GM12878 (cell line): ENCODE results near the gene DPF3. TPM values are rescaled to one million over a fixed set of nuclear protein-coding genes. Genes with fewer than 3 reads are reported as not detected.

Experiments used
- ATAC-seq: fragments of 200-7000 bp; cut with Tn5 transposase; 3 replicates; pipeline ENCODE4 v1.9.1; 2020; ENCODE audit warnings: mild to moderate bottlenecking, moderate library complexity
- BruUV-seq: library from RNA; stranded (reverse); fragments of 400-500 nt; replicated peaks from 2 replicates; lab custom pipeline; 2021; lab: Mats Ljungman, UMichigan
- CTCF ChIA-PET: fragments of 300-600 bp; sonication (Branson Sonifier 250); formaldehyde crosslinking; extraction: SDS; loops from one replicate; lab custom pipeline; 2021; ENCODE audit warnings: inconsistent platforms; lab: Yijun Ruan, JAX
- POLR2A ChIA-PET: fragments of 350-600 bp; formaldehyde crosslinking; extraction: SDS; loops from one replicate; lab custom pipeline; 2021; ENCODE audit warnings: inconsistent platforms; lab: Charles Lee
- RAD21 ChIA-PET: fragments of 300-600 bp; sonication (Branson Sonifier 250); formaldehyde crosslinking; loops from one replicate; lab custom pipeline; 2023; ENCODE audit warnings: antibody characterized with exemption; ENCODE audit not compliant: unreplicated experiment; lab: Charles Lee
- SMC1A ChIA-PET: fragments of 300-600 bp; sonication (Branson Sonifier 250); formaldehyde crosslinking; loops from one replicate; lab custom pipeline; 2023; ENCODE audit not compliant: unreplicated experiment, uncharacterized antibody; lab: Charles Lee
- DNase-seq: peaks from one replicate; pipeline ENCODE4 v3.0.0-alpha.2; 2011; ENCODE audit warnings: low read depth, low spot score
- FAIRE-seq: peaks from 3 replicates; lab custom pipeline; 2011; peaks lifted over from hg19 to GRCh38; lab: Jason Lieb, UNC
- H2AFZ ChIP-seq: 2 replicates; pipeline ENCODE4 v1.6.0; 2011; ENCODE audit warnings: low read depth, low read length, control low read depth; ENCODE audit not compliant: control insufficient read depth
- H3K27ac ChIP-seq: 2 replicates; pipeline ENCODE4 v1.5.1; 2011; ENCODE audit warnings: control low read depth; ENCODE audit not compliant: control insufficient read depth, insufficient read depth
- H3K27me3 ChIP-seq, 2 experiments: replicated peaks in 1 of 2; 2 replicates each; pipeline versions ENCODE4 v1.6.0 to v1.6.1; 2011; ENCODE audit warnings: low read length in 1 of 2; ENCODE audit not compliant: control insufficient read depth in 2 of 2, insufficient read depth in 2 of 2
- H3K36me3 ChIP-seq, 2 experiments: 2 replicates each; pipeline ENCODE4 v1.5.1; 2011; ENCODE audit warnings: low read length in 1 of 2; ENCODE audit not compliant: control insufficient read depth in 2 of 2, insufficient read depth in 2 of 2
- H3K4me1 ChIP-seq: 2 replicates; pipeline ENCODE4 v1.6.1; 2011; ENCODE audit warnings: mild to moderate bottlenecking, low read length, moderate library complexity, mixed read lengths; ENCODE audit not compliant: control insufficient read depth, insufficient read depth
- H3K4me2 ChIP-seq: 2 replicates; pipeline ENCODE4 v1.6.0; 2011; ENCODE audit warnings: control low read depth; ENCODE audit not compliant: control insufficient read depth, insufficient read depth
- H3K4me3 ChIP-seq: fragments of 200-600 bp; sonication (generic); 2 replicates; pipeline ENCODE4 v1.5.1; 2016
- H3K79me2 ChIP-seq: 2 replicates; pipeline ENCODE4 v1.6.0; 2011; ENCODE audit warnings: low read length; ENCODE audit not compliant: control insufficient read depth, insufficient read depth
- H3K9ac ChIP-seq: 2 replicates; pipeline ENCODE4 v1.8.0; 2011; ENCODE audit warnings: low read length, control low read depth, mixed read lengths; ENCODE audit not compliant: control insufficient read depth, insufficient read depth
- H3K9me3 ChIP-seq: replicated peaks from 3 replicates; pipeline ENCODE4 v1.5.1; 2011; ENCODE audit warnings: mild to moderate bottlenecking, low read length; ENCODE audit not compliant: control insufficient read depth, insufficient read depth
- H4K20me1 ChIP-seq: 2 replicates; pipeline ENCODE4 v1.6.0; 2011; ENCODE audit not compliant: control insufficient read depth, insufficient read depth
- BCL3 ChIP-seq: IDR thresholded peaks from 2 replicates; pipeline ENCODE4 v1.6.1; 2011; ENCODE audit warnings: borderline replicate concordance, low read depth, mild to moderate bottlenecking, moderate library complexity, low read length; ENCODE audit not compliant: insufficient read depth, poor library complexity, severe bottlenecking
- CREM ChIP-seq: IDR thresholded peaks from 2 replicates; pipeline ENCODE4 v1.6.1; 2014; ENCODE audit warnings: antibody characterized with exemption, low read depth
- FOS ChIP-seq: IDR thresholded peaks from 3 replicates; pipeline ENCODE4 v1.6.1; 2011; ENCODE audit warnings: borderline replicate concordance; ENCODE audit not compliant: insufficient read length; ENCODE audit errors: extremely low read depth
- FOXM1 ChIP-seq: IDR thresholded peaks from 2 replicates; pipeline ENCODE4 v1.6.1; 2012; ENCODE audit warnings: low read depth, mild to moderate bottlenecking, inconsistent platforms, low read length, moderate library complexity
- HDGF ChIP-seq: fragments of 450-650 bp; IDR thresholded peaks from 2 replicates; pipeline ENCODE4 v1.6.1; 2016; ENCODE audit warnings: antibody characterized with exemption
- JUNB ChIP-seq: IDR thresholded peaks from 2 replicates; pipeline ENCODE4 v1.6.1; 2016; ENCODE audit warnings: antibody characterized with exemption, mild to moderate bottlenecking
- JUND ChIP-seq: IDR thresholded peaks from 2 replicates; pipeline ENCODE4 v1.6.1; 2012; ENCODE audit warnings: low read depth, mild to moderate bottlenecking, low read length, improper control_type of control experiment, moderate library complexity
- KDM1A ChIP-seq: fragments of 200-600 bp; sonication (generic); IDR thresholded peaks from 2 replicates; pipeline ENCODE4 v1.6.1; 2016; ENCODE audit warnings: borderline replicate concordance
- LARP7 ChIP-seq: fragments of 450-650 bp; IDR thresholded peaks from 2 replicates; pipeline ENCODE4 v1.6.1; 2017; ENCODE audit warnings: mild to moderate bottlenecking
- NFXL1 ChIP-seq: fragments of 450-650 bp; IDR thresholded peaks from 2 replicates; pipeline ENCODE4 v1.6.1; 2017; ENCODE audit warnings: antibody characterized with exemption, mild to moderate bottlenecking, borderline replicate concordance
- PKNOX1 ChIP-seq: fragments of 450-650 bp; IDR thresholded peaks from 2 replicates; pipeline ENCODE4 v1.6.1; 2016; ENCODE audit warnings: mild to moderate bottlenecking
- POLR2AphosphoS2 ChIP-seq: IDR thresholded peaks from 2 replicates; pipeline ENCODE4 v1.6.1; 2011; ENCODE audit warnings: low read depth, mild to moderate bottlenecking, low read length, improper control_type of control experiment, moderate library complexity
- SMARCA5 ChIP-seq: fragments of 450-650 bp; IDR thresholded peaks from 2 replicates; pipeline ENCODE4 v1.6.1; 2017; ENCODE audit warnings: mild to moderate bottlenecking
- SPI1 ChIP-seq: IDR thresholded peaks from 2 replicates; pipeline ENCODE4 v1.6.1; 2011; ENCODE audit warnings: low read depth, mild to moderate bottlenecking, low read length, moderate library complexity, borderline replicate concordance; ENCODE audit not compliant: insufficient read depth
- SREBF2 ChIP-seq: IDR thresholded peaks from 2 replicates; pipeline ENCODE4 v1.6.1; 2012; ENCODE audit warnings: mild to moderate bottlenecking, low read length
- ZNF274 ChIP-seq: IDR thresholded peaks from one replicate; pipeline ENCODE4 v1.8.0; 2011; ENCODE audit not compliant: insufficient read length, insufficient read depth
- ZZZ3 ChIP-seq: IDR thresholded peaks from 2 replicates; pipeline ENCODE4 v1.6.1; 2011; ENCODE audit warnings: low read depth; ENCODE audit not compliant: control insufficient read depth, insufficient read length
- WGBS: methylation state at CpG from one replicate; pipeline ENCODE4 v1.1.6; 2016; ENCODE audit warnings: low lambda C conversion rate; ENCODE audit not compliant: insufficient replicate concordance, insufficient coverage; ENCODE audit errors: missing lambda C conversion rate; 5-methylcytosine and 5-hydroxymethylcytosine counted together
- in situ Hi-C: fragments of 300-500 bp; cut with MboI; formaldehyde crosslinking; loops from 9 replicates; pipeline ENCODE4 v1.14.3; 2018; ENCODE audit warnings: mixed read lengths
- intact Hi-C: fragments of 100-400 bp; cut with micrococcal nuclease; formaldehyde crosslinking; loops from one replicate; pipeline ENCODE4 v1.14.2; 2022; ENCODE audit not compliant: unreplicated experiment
- polyA plus RNA-seq, 11 experiments: library from polyadenylated mRNA; depleted of rRNA in 4 of 11; unstranded in 6 of 11; stranded (reverse) in 5 of 11; fragments of >200 nt; fragmentation: Nextera tagmentation in 4 of 11; fragmentation: Illumina TruSeq in 1 of 11; extraction: Ambion mirVana in 4 of 11; extraction: Trizol in 1 of 11; gene quantifications; 1 replicate in 1 of 11; 2 replicates in 10 of 11; pipeline versions ENCODE4 v1.2.1 to v1.2.3, GENCODE V29; 2011 to 2016; ENCODE audit warnings: inconsistent platforms in 2 of 11, missing spikeins in 2 of 11, low read depth in 1 of 11
- total RNA-seq, 4 experiments: library from RNA; depleted of rRNA in 3 of 4; stranded (reverse); fragments of >200 nt in 3 of 4; fragmentation: Illumina TruSeq in 1 of 4; extraction: Trizol in 1 of 4; gene quantifications; 2 replicates each; pipeline versions ENCODE4 v1.2.1 to v1.2.3, GENCODE V29; 2013 to 2021

DPF3 gene
- total and polyA plus RNA-seq, 10 of the 15 experiments (the other 5 are each of a cell fraction or from before 2014, with no cell fraction given): 0.69 to 8.0 (median 2.2) TPM

- H3K27me3 ChIP-seq: no peaks in the 10 kb centered on the region
- H3K36me3 ChIP-seq: no peaks in the 10 kb centered on the region
- H3K79me2 ChIP-seq: no peaks in the 10 kb centered on the region
- no peaks in the 10 kb centered on the region for H3K4me1 ChIP-seq
- ATAC-seq: no peak
- ChIA-PET CTCF (no interaction called here), SMC1A (no interaction called here), RAD21 (no interaction called here), POLR2A (interaction anchor here (0.6 kb wide), 1 partner anchor 9 kb away, joined by 4 read pairs; no protein-coding TSS in a partner anchor)
- no peak overlapping the region for H3K9ac ChIP-seq
- no peak overlapping the region for H3K4me3 ChIP-seq
- 90% methylated on average over 14 of the region's 14 CpGs for WGBS
- H3K27ac ChIP-seq: no peak overlapping the region
- H2AFZ ChIP-seq: no peak overlapping the region
- TF ChIP-seq HDGF: 0 out of 2 replicates have a peak, but pooled peaks have one; percentile 43
- TF ChIP-seq BCL3: peak; percentile 67
- TF ChIP-seq SREBF2: no peak
- no peak for TF ChIP-seq FOXM1
- no peak for DNase-seq
- intact Hi-C loops: no loop called here
- FAIRE-seq: no peak
- in situ Hi-C loops: no loop called here
- no peak overlapping the region for H3K4me2 ChIP-seq
- H3K9me3 ChIP-seq: no peaks in the 10 kb centered on the region
- BruUV-seq: no TSS peak
- no peaks in the 10 kb centered on the region for H4K20me1 ChIP-seq
These were observed 203.6 kb downstream of the DPF3 start for GRCh38 chr14:72690324-72690723.

DNA sequence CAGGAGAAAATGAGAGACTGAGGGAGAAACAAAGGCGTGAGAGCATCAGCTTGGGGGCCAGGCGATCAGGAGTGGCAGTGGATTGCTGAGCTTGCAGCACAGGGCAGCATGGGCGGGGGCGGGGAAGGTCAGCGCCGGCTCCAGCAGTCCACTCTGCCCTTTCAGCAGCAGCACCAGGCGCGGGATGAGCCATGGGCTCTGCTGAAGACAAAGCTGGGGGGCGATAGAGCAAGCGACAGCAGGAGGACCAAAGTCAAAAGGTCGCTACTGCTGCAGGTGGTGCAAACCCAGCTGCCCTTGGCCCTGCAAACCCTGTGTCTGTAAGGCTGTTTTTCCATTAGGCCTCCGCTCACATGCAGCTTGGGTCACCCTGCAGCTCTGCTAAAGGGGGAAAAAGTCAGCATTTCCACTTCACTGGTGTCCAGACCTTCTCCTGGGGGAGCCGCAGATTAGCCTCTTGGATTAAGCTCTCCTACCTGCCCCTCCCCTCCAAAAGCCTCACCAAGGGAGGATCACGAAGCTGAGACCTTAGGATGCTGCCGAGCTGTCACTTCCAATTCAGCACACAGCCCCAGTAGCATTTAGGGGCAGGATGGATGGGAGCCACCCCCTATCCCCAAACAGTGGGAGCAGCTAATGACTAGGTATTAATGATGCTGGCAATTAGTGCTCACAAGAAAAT is 204.8 kb downstream of the DPF3 start:
- Histone ChIP-seq H3K27ac (no peak overlapping the region), H3K4me3 (no peak overlapping the region), H4K20me1 (no peaks in the 10 kb centered on the region), H3K4me2 (no peak overlapping the region), H2AFZ (no peak overlapping the region), H3K27me3 (no peaks in the 10 kb centered on the region), H3K36me3 (no peaks in the 10 kb centered on the region), H3K9ac (no peak overlapping the region), H3K4me1 (no peaks in the 10 kb centered on the region), H3K9me3 (no peaks in the 10 kb centered on the region), H3K79me2 (no peaks in the 10 kb centered on the region)
- no TSS peak for BruUV-seq
- no peak for DNase-seq
- FAIRE-seq: no peak
- ChIA-PET SMC1A (interaction anchor here (1.1 to 1.2 kb wide), 2 partner anchors 10 to 12 kb away, joined by 3 read pairs; no protein-coding TSS in a partner anchor), POLR2A (no interaction called here), RAD21 (no interaction called here), CTCF (interaction anchor here (1.0 kb wide), 1 partner anchor 176 kb away, joined by 3 read pairs; no protein-coding TSS in a partner anchor)
- ATAC-seq: no peak
- in situ Hi-C loops: no loop called here
- 69% methylated on average over 15 of the region's 15 CpGs for WGBS
- intact Hi-C loops: no loop called here
- TF ChIP-seq KDM1A (no peak), JUNB (no peak), FOS (no peak), PKNOX1 (no peak), ZNF274 (no peak), SMARCA5 (no peak), SPI1 (no peak), CREM (no peak), POLR2AphosphoS2 (no peak), LARP7 (no peak), NFXL1 (no peak), JUND (no peak), ZZZ3 (no peak)
